Measurements from ENCODE around the gene JPH3. TPM values are rescaled to one million over a fixed set of nuclear protein-coding genes. Genes with fewer than 3 reads are reported as not detected.

The JPH3 gene
- polyA plus RNA-seq, 1 donor (not counting 4 experiments of a cell fraction or from before 2014, with no cell fraction given), result not detected

DNA sequence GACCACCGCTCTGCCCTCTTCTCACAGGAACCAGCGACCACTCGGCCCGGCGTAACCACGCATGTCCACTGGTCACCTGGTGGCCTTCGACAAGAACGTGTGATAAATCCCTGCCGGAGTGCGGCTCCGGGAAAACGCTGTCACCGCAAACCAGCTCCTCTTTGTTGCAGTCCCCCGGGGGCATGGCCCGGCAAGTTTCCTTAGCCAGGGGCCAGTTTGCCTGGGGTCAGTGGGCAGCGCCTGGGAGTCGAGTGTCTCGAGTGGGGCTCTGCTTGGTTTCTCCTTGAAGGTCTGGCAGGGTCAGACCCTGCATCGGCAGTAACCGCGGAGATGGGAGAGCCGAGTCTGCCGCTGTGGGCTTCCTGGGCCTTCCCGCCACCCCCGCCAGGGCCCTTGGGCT lies 52.5 kb downstream of the JPH3 start:
- Histone ChIP-seq H3K79me2 (ENCODE audit: control insufficient read depth, insufficient read depth, low read length) (no peaks in the 10 kb centered on the region), H3K4me1 (ENCODE audit: control insufficient read depth, extremely low read depth, insufficient read depth, low read length) (no peaks in the 10 kb centered on the region), H3K9me1 (ENCODE audit: control insufficient read depth, extremely low read depth, insufficient read depth, low read length) (no peaks in the 10 kb centered on the region), H3K9me3 (ENCODE audit: control insufficient read depth, low read depth, low read length) (no peaks in the 10 kb centered on the region), H3K4me3 (ENCODE audit: control insufficient read depth in 2 of 3, extremely low read depth in 1 of 3, insufficient read depth in 2 of 3, low read depth in 1 of 3, low read length in 3 of 3) (no peak overlapping the region), H3K4me2 (ENCODE audit: control insufficient read depth, extremely low read depth, insufficient read depth, low read depth, low read length) (no peak overlapping the region), H3K27ac (ENCODE audit: control insufficient read depth, insufficient read depth, low read length) (no peak overlapping the region), H3K9ac (ENCODE audit: control insufficient read depth, extremely low read depth, insufficient read depth, low read length) (no peak overlapping the region), H2AFZ (ENCODE audit: control insufficient read depth, low read length) (no peak overlapping the region), H3K27me3 (ENCODE audit: control insufficient read depth, extremely low read depth, insufficient read depth, low read length) (peaks cover 17% of the 10 kb centered on the region), H4K20me1 (ENCODE audit: control insufficient read depth, extremely low read depth, insufficient read depth, low read length) (no peaks in the 10 kb centered on the region), H3K36me3 (ENCODE audit: control insufficient read depth in 2 of 2, extremely low read depth in 1 of 2, insufficient read depth in 2 of 2, low read length in 2 of 2) (no peaks in the 10 kb centered on the region)
- no peak for TF ChIP-seq EZH2 (IDR thresholded peaks at IDR 0.05; ENCODE audit: low read length)
- TF ChIP-seq, protein P1, sequence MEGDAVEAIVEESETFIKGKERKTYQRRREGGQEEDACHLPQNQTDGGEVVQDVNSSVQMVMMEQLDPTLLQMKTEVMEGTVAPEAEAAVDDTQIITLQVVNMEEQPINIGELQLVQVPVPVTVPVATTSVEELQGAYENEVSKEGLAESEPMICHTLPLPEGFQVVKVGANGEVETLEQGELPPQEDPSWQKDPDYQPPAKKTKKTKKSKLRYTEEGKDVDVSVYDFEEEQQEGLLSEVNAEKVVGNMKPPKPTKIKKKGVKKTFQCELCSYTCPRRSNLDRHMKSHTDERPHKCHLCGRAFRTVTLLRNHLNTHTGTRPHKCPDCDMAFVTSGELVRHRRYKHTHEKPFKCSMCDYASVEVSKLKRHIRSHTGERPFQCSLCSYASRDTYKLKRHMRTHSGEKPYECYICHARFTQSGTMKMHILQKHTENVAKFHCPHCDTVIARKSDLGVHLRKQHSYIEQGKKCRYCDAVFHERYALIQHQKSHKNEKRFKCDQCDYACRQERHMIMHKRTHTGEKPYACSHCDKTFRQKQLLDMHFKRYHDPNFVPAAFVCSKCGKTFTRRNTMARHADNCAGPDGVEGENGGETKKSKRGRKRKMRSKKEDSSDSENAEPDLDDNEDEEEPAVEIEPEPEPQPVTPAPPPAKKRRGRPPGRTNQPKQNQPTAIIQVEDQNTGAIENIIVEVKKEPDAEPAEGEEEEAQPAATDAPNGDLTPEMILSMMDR (optimal IDR thresholded peaks at IDR 0.05 in 1 of 3, IDR thresholded peaks at IDR 0.05 in 1 of 3, conservative IDR thresholded peaks at IDR 0.05 in 1 of 3; ENCODE audit: extremely low read depth in 1 of 3, insufficient read depth in 2 of 3, low read length in 3 of 3), result no peak
- dilution Hi-C loops (cut with MboI; ENCODE audit: extremely low pct_ligation_motif_present, low sequenced_read_pairs), result no loop called here
- no peak for DNase-seq (ENCODE audit: low read depth, low spot score)
- FAIRE-seq, result no peak

DNA sequence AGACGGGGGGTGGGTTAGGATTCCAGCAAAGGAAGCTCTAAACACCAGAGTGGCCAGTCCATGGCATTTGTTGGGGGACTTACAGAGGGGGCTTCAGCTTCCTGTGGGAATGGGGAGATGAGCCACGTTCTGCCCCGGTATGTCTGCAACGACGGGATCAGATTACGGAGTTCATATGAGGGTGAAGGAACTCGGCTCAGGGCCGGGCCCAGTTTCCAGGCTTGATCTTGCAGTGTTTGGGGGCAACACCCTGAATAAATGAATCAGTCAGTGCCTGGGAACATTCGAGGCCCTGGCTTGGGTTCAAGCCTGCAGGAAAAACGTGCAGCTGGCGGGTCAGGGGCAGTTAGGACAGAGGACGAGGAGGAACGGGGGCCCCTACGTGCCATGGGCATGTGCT lies 54.0 kb downstream of the JPH3 start:
- dilution Hi-C loops (cut with MboI; ENCODE audit: extremely low pct_ligation_motif_present, low sequenced_read_pairs), result no loop called here

More for the DNA sequence above, 54.0 kb downstream of the JPH3 start:
- no peak for DNase-seq (ENCODE audit: low read depth, low spot score)
- Histone ChIP-seq H3K9me3 (ENCODE audit: control insufficient read depth, low read depth, low read length) (no peaks in the 10 kb centered on the region), H3K79me2 (ENCODE audit: control insufficient read depth, insufficient read depth, low read length) (no peaks in the 10 kb centered on the region), H2AFZ (ENCODE audit: control insufficient read depth, low read length) (no peak overlapping the region), H3K9ac (ENCODE audit: control insufficient read depth, extremely low read depth, insufficient read depth, low read length) (no peak overlapping the region), H3K4me3 (ENCODE audit: control insufficient read depth in 2 of 3, extremely low read depth in 1 of 3, insufficient read depth in 2 of 3, low read depth in 1 of 3, low read length in 3 of 3) (no peak overlapping the region), H3K4me1 (ENCODE audit: control insufficient read depth, extremely low read depth, insufficient read depth, low read length) (no peaks in the 10 kb centered on the region), H4K20me1 (ENCODE audit: control insufficient read depth, extremely low read depth, insufficient read depth, low read length) (no peaks in the 10 kb centered on the region), H3K27me3 (ENCODE audit: control insufficient read depth, extremely low read depth, insufficient read depth, low read length) (peaks cover 16% of the 10 kb centered on the region), H3K4me2 (ENCODE audit: control insufficient read depth, extremely low read depth, insufficient read depth, low read depth, low read length) (no peak overlapping the region), H3K36me3 (ENCODE audit: control insufficient read depth in 2 of 2, extremely low read depth in 1 of 2, insufficient read depth in 2 of 2, low read length in 2 of 2) (no peaks in the 10 kb centered on the region), H3K9me1 (ENCODE audit: control insufficient read depth, extremely low read depth, insufficient read depth, low read length) (no peaks in the 10 kb centered on the region), H3K27ac (ENCODE audit: control insufficient read depth, insufficient read depth, low read length) (no peak overlapping the region)
- no peak for FAIRE-seq
- TF ChIP-seq, protein P1 (optimal IDR thresholded peaks at IDR 0.05 in 1 of 3, IDR thresholded peaks at IDR 0.05 in 1 of 3, conservative IDR thresholded peaks at IDR 0.05 in 1 of 3; ENCODE audit: extremely low read depth in 1 of 3, insufficient read depth in 2 of 3, low read length in 3 of 3), result no peak
- TF ChIP-seq EZH2 (IDR thresholded peaks at IDR 0.05; ENCODE audit: low read length), result no peak
